Endometrium (tissue), 2 donors: ENCODE results near the gene ACP2.

ENCODE experiments used
- FAIRE-seq: peaks from 2 replicates; lab custom pipeline; 2012; peaks lifted over from hg19 to GRCh38; lab: Jason Lieb, UNC
- donor health status: control.
- donor health status: control.

The ACP2 gene

DNA sequence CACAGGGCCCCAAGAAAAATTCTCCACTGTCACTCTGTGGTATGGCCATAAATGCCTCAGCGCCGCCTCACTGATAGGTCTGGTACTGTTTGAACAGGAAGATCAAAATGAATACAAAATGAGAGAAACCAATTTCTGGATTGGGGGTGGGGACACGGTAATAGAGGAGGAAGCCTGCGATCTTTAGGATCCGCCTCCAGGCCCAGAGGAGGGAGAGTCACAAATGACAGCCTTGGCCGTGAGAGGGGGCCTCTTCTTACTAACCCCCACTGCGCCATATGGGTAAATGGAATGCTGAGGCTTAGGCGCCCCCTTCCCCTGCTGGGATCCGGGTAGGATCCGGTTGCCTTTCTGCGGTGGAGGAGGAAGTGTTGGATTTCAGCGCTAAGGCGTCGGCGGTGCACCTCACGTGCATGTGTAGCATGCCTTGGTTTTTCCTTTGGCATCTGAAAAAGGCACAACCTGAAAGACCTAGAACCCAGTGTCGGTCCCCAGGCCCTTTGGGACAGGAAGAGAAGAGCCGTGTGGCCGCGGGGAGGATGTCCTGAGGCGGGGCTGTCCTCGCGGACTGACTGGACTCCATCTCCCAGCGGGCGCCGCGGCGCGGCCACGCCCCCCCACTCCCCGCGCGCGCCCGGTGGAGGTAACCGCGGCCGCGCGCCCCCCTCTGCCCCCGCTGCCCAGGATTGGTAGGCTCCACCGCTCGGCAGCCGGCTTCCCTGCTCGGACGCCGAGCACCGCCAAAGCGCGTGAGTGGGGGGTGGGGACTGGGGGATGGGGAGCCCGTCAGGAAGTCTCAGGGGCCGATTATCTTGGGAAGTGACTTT lies 20.6 kb upstream of the ACP2 start:
- no peak for FAIRE-seq

DNA sequence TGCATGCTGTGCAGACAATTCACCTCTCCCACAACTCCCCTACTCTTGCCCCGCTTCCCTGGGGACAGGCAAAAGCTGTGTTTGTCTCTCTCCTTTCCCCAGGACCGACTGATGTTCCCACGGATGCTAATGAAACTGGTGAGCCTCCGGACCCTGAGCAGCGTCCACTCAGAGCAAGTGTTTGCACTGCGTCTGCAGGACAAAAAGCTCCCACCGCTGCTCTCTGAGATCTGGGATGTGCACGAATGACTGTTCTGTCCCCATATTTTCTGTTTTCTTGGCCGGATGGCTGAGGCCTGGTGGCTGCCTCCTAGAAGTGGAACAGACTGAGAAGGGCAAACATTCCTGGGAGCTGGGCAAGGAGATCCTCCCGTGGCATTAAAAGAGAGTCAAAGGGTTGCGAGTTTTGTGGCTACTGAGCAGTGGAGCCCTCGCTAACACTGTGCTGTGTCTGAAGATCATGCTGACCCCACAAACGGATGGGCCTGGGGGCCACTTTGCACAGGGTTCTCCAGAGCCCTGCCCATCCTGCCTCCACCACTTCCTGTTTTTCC lies 19.9 kb upstream of the ACP2 start:
- FAIRE-seq: no peak

DNA sequence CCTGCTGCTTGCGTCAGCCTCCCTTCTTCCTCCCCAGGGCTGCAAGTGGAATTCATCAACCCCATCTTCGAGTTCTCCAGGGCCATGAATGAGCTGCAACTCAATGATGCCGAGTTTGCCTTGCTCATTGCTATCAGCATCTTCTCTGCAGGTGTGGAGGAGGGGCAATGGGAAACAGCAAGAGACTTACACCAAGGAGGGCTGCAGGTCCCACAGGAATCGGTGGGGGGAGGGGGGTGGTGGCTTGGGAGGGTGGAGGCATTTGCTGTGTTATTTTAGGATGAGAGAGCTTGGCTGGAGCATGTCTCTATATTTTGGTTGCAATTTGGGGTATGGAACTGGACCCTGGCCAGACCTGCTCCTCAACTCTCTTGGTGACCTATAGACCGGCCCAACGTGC lies 19.3 kb upstream of the ACP2 start:
- FAIRE-seq: no peak

DNA sequence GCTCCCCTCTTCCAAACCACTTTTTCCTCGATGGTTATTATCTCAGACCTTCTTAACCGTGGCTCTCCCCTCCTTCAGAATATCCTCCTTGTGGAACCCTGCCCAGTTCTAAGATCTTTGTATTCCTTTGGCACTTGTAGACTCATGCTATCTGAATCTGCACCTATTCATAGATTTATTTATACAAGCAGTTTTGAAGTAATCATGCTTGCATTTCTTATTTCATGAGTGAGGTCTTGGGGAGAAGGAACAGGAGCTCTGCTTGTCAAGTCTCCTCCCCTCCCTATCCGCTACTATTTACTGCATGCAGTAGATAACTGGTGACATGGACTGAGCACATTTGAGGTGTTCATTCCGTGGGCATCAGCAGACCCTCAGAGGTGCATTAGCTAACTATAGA lies 15.9 kb upstream of the ACP2 start:
- FAIRE-seq: no peak

DNA sequence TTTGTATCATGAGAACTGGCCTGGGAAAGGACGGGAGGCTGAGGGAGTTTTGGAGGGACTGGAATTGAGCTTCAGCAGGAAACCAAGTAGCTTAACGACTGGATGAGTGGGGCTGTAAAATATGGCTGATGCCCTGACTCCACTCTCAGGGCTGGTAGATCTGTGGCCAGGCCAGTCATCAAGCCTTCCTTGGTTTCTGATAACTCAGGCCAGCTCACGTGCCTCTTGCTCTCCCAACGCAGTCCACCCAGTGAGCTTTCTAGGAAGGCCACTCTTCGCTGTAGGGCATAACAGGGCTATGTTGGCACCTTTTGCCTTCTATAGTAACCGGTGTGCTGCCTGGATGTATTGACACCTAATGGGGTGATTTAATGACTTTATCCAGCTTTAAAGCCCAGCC lies 15.5 kb upstream of the ACP2 start:
- no peak for FAIRE-seq

DNA sequence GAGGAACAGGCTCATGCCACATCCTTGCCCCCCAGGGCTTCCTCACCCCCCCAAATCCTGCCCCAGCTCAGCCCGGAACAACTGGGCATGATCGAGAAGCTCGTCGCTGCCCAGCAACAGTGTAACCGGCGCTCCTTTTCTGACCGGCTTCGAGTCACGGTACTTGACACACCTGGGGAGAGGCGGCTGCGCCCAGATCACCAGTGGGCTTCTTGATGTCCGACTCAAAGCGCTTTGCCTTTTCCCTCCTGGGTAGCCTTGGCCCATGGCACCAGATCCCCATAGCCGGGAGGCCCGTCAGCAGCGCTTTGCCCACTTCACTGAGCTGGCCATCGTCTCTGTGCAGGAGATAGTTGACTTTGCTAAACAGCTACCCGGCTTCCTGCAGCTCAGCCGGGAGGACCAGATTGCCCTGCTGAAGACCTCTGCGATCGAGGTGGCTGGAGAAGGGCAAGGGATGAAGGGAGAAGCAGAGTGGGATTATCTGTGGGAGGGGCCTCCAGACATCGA lies 12.7 kb upstream of the ACP2 start:
- no peak for FAIRE-seq

DNA sequence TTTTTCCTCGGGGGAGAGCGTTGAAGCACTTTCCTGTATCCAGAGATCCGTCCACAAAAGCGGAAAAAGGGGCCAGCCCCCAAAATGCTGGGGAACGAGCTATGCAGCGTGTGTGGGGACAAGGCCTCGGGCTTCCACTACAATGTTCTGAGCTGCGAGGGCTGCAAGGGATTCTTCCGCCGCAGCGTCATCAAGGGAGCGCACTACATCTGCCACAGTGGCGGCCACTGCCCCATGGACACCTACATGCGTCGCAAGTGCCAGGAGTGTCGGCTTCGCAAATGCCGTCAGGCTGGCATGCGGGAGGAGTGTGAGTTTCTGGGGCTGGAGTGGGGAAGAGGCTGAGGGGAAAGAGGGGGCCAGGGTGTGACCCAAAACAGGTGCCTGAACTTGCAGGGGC lies 11.8 kb upstream of the ACP2 start:
- FAIRE-seq: no peak

DNA sequence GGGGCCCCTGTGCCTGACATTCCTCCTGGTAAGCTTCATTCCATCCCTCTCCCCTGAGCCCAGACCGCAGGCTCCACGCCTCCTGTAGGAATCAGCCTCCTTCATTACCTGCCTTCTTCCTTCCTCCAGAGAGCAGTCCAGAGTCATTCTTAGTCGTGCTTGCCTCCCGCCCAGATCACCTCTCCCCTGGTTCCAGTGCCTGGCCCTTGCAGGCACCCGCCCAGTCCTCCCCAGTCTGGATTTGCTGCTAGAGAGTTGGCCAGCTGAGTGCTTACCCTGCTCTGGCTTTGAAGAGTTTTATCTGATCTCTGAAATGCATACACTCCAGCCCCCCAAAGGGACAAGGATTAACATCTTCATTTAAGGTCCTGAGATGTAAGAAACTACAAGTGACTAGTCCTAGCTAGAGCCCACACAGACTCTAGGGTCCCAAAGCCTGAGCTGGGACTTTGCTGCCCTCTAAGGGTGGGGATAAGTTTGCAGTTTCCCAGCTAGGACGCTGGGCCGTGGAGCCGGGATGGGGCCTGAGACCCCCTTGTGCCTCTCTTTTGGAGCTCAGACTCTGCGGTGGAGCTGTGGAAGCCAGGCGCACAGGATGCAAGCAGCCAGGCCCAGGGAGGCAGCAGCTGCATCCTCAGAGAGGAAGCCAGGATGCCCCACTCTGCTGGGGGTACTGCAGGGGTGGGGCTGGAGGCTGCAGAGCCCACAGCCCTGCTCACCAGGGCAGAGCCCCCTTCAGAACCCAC lies 10.8 kb upstream of the ACP2 start:
- no peak for FAIRE-seq

DNA sequence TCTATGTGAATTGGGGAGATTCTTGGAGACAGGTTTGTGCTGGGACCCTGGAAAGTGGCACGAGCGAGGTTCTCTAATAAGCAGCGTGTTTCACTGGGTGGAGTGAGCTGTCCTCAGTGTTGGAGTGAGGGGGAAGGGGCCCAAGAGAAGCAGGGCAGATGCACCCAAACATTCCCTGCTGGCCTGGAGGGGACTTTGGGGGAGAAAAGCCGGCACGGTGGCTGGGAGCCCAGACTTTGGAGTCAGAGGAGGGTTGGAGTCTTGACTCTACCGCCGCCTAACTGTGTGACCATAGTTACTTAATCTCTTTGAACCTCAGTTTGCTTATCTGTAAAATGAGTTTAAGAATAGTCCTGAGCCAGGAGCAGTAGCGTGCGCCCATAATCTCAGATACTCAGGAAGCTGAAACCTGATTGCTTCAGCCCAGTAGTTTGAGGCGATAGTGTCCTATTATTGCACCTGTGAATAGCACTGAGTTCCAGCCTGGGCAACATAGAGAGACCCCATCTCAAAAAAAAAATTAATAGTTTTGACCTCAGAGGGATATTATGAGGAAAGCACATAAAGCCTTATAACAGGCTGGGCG lies 9.8 kb upstream of the ACP2 start:
- FAIRE-seq: no peak

DNA sequence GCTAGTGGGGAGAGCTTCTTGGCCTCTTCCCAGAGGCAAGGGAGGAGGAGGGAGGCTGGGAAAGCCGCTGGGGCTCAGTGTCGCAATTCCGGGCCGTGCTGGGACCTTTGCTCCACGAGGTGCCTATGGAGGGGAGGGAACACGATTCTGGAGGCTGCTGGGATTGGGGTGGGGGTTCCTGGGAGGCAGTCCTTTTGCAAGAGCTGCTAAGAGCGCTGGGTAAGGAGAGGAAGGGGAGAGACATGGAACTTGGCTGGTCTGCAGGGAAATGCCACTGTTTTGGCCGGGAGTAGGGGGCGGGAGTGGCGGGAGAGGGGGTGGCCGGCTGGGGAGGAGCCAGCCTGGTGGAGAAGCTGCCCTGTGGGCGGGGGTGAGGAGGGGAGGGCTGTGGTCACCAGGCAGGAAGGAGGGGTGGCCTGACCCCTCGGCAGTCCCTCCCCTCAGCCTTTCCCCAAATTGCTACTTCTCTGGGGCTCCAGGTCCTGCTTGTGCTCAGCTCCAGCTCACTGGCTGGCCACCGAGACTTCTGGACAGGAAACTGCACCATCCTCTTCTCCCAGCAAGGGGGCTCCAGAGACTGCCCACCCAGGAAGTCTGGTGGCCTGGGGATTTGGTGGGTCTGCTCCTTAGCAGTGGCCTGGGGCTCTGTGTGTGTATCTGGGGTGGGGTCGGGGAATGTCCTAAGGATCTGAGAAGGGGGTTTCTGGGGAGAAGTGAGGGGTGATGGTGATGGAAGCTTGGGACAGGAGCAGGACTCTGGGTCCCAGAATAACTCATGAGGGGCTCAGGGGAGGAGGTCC lies 9.1 kb upstream of the ACP2 start, which contains the start of gene NR1H3:
NR1H3 (plus strand) TSS at position 480 of the 800 bp plus-strand sequence. CDS start 1,221 bp downstream, outside the sequence.
- FAIRE-seq: no peak

DNA sequence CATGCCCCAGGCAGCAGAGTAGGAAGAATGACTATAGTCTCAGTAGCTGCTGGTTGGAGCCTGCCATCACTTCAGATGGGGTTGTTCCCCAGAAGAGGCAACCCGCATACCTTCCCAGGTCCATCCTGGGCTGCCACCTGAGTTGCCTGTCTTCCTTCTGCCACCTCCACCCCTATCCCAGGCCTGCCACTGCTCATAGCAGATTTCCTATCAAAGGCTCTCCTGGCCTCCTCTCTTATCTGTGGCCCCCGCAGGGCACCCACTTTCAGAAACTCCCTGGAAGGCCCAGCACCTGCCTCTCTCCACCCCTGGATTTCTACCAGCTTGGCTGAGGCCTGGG lies 8.5 kb upstream of the ACP2 start:
- no peak for FAIRE-seq

DNA sequence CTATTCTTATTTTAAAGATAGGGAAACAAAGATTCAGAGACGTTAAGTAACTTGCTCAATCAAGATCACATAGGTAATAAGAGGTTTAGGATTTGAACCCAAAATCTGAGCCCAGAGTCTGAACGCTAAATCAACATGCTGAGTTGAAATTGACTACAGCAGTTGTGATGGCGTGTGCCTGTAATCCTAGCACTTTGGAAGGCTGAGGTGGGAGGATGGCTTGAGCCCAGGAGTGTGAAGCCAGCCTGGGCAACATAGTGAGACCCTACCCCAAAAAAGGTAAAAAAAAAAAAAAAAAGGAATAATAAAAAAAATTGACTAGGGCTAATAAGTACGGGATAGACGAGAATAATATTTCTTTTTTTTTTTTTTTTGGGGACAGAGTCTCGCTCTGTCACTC lies 7.8 kb upstream of the ACP2 start:
- no peak for FAIRE-seq

DNA sequence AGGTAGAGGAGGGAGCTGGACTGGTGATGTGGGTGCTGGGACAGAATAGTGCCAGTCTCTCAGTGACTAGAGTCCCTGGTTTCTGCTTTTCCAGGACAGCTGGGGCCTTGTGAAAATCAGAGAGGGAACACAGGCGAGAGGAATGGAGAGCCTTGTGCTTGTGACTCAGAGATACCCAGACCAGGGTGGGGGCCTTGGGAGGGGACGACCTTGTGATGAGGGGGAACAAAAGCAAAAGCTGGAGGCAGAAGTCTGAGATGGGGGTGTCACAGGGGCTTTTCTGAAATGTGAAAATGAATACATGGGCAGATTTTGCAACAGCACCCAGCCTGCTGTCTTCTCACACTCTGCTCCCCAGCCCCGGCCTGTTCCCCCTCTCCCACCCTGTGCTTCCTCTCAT lies 5.8 kb upstream of the ACP2 start:
- FAIRE-seq: no peak

DNA sequence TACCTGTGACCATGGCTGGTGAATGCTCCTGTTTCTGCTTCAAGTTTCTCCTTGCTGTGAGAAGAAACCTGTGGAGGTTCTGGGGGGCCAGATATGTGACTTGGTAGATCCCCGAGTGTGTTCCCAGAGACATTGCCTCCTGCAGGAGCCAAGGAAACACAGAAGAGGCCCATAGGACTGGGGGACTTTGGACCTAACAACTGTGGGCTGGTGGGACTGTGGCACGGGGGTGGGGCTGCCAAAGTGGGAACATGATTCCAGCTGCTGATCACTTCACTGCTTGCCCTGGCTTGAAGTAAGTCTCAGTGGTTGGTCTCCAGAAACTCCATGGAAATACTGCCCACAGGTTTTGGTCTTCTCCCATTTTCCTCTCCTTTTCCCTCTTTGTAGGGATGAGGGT lies 5.0 kb upstream of the ACP2 start:
- FAIRE-seq: no peak

DNA sequence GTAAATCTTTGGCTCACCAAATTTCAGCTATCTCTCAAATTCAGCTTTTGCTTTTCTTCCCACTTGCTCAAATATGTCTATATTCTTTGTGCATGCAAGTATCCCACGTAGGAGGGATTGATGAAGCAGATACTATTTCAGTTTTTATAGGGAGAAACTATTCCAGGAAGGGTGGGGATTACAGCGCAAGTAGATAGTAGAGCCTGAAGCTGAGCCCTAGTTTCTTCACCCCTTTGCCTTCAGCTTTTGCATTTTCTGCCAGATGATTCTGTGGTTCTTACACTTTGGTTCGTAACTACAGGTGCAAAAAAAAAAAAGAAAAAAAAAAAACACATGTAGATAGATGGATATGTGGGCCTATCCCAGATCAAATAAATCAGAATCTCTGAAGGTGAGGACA lies 3.1 kb upstream of the ACP2 start:
- FAIRE-seq: no peak

DNA sequence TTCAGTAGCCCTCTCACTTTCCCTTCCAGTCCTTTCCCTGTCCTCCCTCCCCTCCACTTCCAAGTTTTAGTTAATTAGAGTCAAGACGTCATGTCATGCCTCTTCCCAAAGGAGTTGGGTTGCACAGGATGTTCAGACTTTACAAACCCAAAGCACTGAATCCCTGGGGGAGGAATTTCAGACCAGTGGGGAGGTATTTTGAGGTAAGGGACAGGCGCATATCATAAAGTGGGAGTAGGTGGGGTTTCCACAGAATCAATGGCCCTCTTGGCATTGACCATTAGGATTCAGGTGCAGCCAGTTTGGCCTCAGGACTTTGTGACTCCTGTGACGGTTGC lies 733 bp upstream of the ACP2 start:
- FAIRE-seq: no peak

DNA sequence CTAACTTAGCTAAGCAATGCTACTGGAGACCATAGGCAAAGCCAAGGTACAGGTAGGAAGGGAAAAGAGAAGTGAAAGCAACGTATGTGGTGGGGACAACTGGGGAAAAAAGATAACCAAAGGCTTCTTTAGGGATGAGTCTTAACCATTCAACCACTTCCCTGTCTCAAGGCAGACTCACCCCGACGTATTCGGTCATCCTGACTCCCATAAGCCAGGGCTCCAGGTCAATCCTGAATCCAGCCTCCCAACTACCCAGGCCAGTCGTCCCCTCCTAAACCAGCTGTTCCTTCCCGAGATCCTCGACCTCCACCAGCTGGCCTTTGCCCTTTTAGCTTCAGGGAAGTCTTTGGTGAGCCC lies 330 bp downstream of the ACP2 start:
- no peak for FAIRE-seq

DNA sequence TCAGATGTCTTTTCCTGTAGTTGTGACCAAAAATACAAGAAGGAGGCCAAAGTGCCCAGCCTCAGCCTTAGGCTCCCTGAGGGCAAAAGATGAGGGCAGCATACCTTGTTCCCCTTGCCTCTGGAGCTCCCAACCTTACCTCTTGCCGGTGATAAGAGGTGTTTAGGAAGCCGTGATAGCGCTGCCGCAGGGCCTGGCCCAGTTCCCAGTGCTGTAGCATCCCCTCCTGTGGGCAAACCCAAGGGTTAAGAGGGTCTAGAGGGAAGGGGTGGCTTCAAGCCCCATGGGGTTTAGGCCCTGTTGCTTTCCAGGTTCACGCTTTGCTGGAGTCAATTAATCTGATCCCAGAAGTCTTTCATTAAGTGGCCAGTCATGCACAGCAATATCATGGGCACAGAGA lies 1.1 kb downstream of the ACP2 start:
- FAIRE-seq: no peak

DNA sequence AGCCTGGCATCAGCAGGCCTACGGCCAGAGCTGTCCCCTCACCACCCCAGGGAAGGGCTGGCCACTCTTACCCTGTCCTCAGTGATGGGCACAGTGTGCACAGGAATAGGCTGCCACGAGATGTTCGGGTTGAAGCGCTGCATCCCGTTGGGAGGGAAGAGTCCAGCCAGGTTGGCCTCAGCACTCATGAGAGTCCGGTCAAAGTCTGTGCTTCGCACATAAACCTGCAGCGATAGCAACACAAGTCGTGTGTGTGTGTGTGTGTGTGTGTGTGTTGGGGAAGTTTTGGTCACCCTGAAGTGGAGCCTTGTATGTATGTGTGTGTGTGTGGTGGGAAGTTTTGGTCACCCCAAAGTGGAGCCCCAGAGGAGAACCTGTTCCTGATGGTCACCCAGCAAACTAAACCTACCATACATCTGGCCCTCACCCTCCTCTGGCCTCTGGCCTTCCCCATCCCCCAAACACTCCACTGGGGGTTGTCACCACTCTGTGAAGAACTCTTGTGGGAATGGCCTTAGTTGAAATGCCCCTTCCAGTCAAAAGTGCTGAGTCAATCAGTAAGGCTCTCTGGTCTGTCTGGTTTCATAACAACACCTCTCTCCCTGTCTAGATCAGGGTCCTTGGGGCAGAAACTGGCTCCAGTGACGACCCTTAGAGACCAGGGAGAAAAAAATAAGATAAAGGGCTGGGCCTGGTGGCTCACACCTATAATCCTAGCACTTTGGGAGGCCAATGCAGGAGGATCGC lies 2.8 kb downstream of the ACP2 start:
- no peak for FAIRE-seq

DNA sequence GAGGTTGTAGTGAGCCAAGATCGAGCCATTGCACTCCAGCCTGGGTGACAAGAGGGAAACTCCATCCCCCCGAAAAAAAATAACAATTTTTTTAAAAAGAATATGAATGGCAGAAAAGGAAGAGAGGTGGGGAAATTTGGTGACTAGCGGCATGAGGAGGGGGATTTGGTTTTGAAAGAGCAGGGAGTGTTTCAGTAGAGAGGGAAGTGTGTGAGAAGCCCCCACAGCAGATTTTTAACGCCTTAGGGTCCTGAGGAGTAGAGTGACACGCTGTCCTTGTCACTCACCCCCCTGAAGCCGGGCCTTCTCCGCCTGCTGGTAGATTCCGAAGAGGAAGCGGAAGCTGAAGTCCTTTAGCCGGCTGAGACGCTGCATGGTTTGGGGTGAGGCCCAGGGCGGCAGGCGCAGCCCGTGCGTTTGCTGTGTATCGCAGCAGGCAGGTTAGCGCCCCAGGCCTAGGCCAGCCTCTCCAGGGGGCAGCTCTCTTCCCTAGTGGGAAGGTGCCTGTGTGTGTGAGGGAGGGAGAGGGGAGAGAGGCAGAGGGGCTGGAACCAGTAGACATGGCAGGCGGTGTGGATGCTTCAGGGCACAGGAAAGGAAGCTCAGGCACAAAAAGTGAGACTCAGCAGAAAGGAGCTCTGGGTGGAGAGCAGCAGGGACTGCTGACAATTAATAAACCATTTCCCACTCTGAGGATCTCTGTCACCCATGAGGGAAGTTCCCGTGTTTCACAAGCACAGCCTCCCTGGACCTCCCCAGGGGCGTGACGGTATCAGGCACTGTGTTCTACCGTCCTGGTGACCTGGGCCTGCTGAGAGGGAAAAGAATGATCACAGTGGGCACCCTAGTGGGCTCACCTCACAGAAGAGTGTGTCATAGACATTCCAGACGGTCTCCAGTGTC lies 3.9 kb downstream of the ACP2 start:
- no peak for FAIRE-seq
